ENCODE measurements around the gene MICALL2.

MICALL2 gene

GRCh38 chr7:1431634-1432380, 27.5 kb downstream of the MICALL2 start:
- DNase-seq = no peak

- no peak for DNase-seq
Measured at GRCh38 chr7:1431226-1431625, 28.0 kb downstream of the MICALL2 start.

- no peak for DNase-seq
Measured at GRCh38 chr7:1430056-1430845, 29.0 kb downstream of the MICALL2 start.

GRCh38 chr7:1428941-1429501, 30.2 kb downstream of the MICALL2 start:
- DNase-seq = no peak

GRCh38 chr7:1427064-1427657, 32.1 kb downstream of the MICALL2 start:
- DNase-seq = no peak

GRCh38 chr7:1426474-1426873, 32.8 kb downstream of the MICALL2 start:
- DNase-seq = no peak

- no peak for DNase-seq
Measured at GRCh38 chr7:1425292-1426136, 33.8 kb downstream of the MICALL2 start.

GRCh38 chr7:1424041-1424440, 35.2 kb downstream of the MICALL2 start:
- DNase-seq = no peak

- DNase-seq = no peak
Measured at GRCh38 chr7:1423264-1423811, 35.9 kb downstream of the MICALL2 start.

GRCh38 chr7:1422512-1423263, 36.6 kb downstream of the MICALL2 start:
- no peak for DNase-seq

GRCh38 chr7:1421946-1422345, 37.3 kb downstream of the MICALL2 start:
- no peak for DNase-seq

- DNase-seq = no peak
Measured at GRCh38 chr7:1421020-1421790, 38.1 kb downstream of the MICALL2 start.

- DNase-seq = no peak
Measured at GRCh38 chr7:1419688-1420087, 39.6 kb downstream of the MICALL2 start.

GRCh38 chr7:1419310-1419634, 40.0 kb downstream of the MICALL2 start:
- DNase-seq = no peak

GRCh38 chr7:1418505-1419309, 40.6 kb downstream of the MICALL2 start:
- DNase-seq = no peak

- no peak for DNase-seq
Measured at GRCh38 chr7:1415389-1415990, 43.8 kb downstream of the MICALL2 start.

GRCh38 chr7:1413936-1414639, 45.2 kb downstream of the MICALL2 start:
- DNase-seq = peak; percentile 8 to 59

GRCh38 chr7:1412322-1413261, 46.7 kb downstream of the MICALL2 start:
- peak; percentile 54 to 58 for DNase-seq
